ENCODE measurements around the gene TRHDE.

Gene TRHDE

GRCh38 chr12:72234886-72235285, 37.3 kb upstream of the TRHDE start:
- Histone ChIP-seq H3K36me3 (ENCODE audit: insufficient read depth) (no peaks in the 10 kb centered on the region), H3K27me3 (ENCODE audit: insufficient read depth, low read depth) (no peaks in the 10 kb centered on the region), H3K9ac (no peak overlapping the region), H3K4me1 (ENCODE audit: low read depth, poor library complexity, severe bottlenecking) (no peaks in the 10 kb centered on the region), H2AFZ (ENCODE audit: low read depth) (no peak overlapping the region), H3K79me2 (ENCODE audit: insufficient read depth, low read depth) (no peaks in the 10 kb centered on the region), H4K20me1 (ENCODE audit: insufficient read depth) (no peaks in the 10 kb centered on the region), H3K4me3 (IDR thresholded peaks at IDR 0.05; ENCODE audit: insufficient read depth, low read depth, low read length) (no peak overlapping the region), H3K4me2 (no peak overlapping the region), H3K27ac (no peak overlapping the region)
- TF ChIP-seq CTCF (conservative IDR thresholded peaks at IDR 0.05; ENCODE audit: low read depth, low read length) = no peak

- Histone ChIP-seq H2AFZ (ENCODE audit: low read depth) (no peak overlapping the region), H3K27ac (no peak overlapping the region), H3K4me1 (ENCODE audit: low read depth, poor library complexity, severe bottlenecking) (no peaks in the 10 kb centered on the region), H3K4me3 (IDR thresholded peaks at IDR 0.05; ENCODE audit: insufficient read depth, low read depth, low read length) (no peak overlapping the region), H3K4me2 (no peak overlapping the region), H3K27me3 (ENCODE audit: insufficient read depth, low read depth) (no peaks in the 10 kb centered on the region), H4K20me1 (ENCODE audit: insufficient read depth) (no peaks in the 10 kb centered on the region), H3K9ac (no peak overlapping the region), H3K36me3 (ENCODE audit: insufficient read depth) (no peaks in the 10 kb centered on the region), H3K79me2 (ENCODE audit: insufficient read depth, low read depth) (no peaks in the 10 kb centered on the region)
- TF ChIP-seq CTCF (conservative IDR thresholded peaks at IDR 0.05; ENCODE audit: low read depth, low read length) = no peak
Measured at GRCh38 chr12:72236071-72236705, 36.0 kb upstream of the TRHDE start.

- Histone ChIP-seq H3K4me1 (ENCODE audit: low read depth, poor library complexity, severe bottlenecking) (no peaks in the 10 kb centered on the region), H3K9ac (no peak overlapping the region), H3K4me2 (no peak overlapping the region), H2AFZ (ENCODE audit: low read depth) (no peak overlapping the region), H3K27me3 (ENCODE audit: insufficient read depth, low read depth) (no peaks in the 10 kb centered on the region), H3K36me3 (ENCODE audit: insufficient read depth) (no peaks in the 10 kb centered on the region), H4K20me1 (ENCODE audit: insufficient read depth) (no peaks in the 10 kb centered on the region), H3K4me3 (IDR thresholded peaks at IDR 0.05; ENCODE audit: insufficient read depth, low read depth, low read length) (no peak overlapping the region), H3K27ac (no peak overlapping the region), H3K79me2 (ENCODE audit: insufficient read depth, low read depth) (no peaks in the 10 kb centered on the region)
- TF ChIP-seq CTCF (conservative IDR thresholded peaks at IDR 0.05; ENCODE audit: low read depth, low read length) = no peak
Measured at GRCh38 chr12:72241552-72241951, 30.6 kb upstream of the TRHDE start.

- no peaks in the 10 kb centered on the region for H3K79me2 ChIP-seq (ENCODE audit: insufficient read depth, low read depth)
- H3K9ac ChIP-seq = no peak overlapping the region
- no peak overlapping the region for H2AFZ ChIP-seq (ENCODE audit: low read depth)
- TF ChIP-seq CTCF (conservative IDR thresholded peaks at IDR 0.05; ENCODE audit: low read depth, low read length) = no peak
- no peaks in the 10 kb centered on the region for H3K27me3 ChIP-seq (ENCODE audit: insufficient read depth, low read depth)
- no peaks in the 10 kb centered on the region for H4K20me1 ChIP-seq (ENCODE audit: insufficient read depth)
- H3K4me1 ChIP-seq (ENCODE audit: low read depth, poor library complexity, severe bottlenecking) = no peaks in the 10 kb centered on the region
- H3K27ac ChIP-seq = no peak overlapping the region
- H3K4me3 ChIP-seq (IDR thresholded peaks at IDR 0.05; ENCODE audit: insufficient read depth, low read depth, low read length) = no peak overlapping the region
- H3K4me2 ChIP-seq = no peak overlapping the region
- H3K36me3 ChIP-seq (ENCODE audit: insufficient read depth) = no peaks in the 10 kb centered on the region
Measured at GRCh38 chr12:72242946-72243345, 29.2 kb upstream of the TRHDE start.
